ENCODE measurements around the gene SMTN.
"Not testable (repeated sequence)": the region's sequence is repeated elsewhere in the genome, so short reads cannot be mapped to it uniquely, and the experiment has no call there.

The SMTN gene

DNA sequence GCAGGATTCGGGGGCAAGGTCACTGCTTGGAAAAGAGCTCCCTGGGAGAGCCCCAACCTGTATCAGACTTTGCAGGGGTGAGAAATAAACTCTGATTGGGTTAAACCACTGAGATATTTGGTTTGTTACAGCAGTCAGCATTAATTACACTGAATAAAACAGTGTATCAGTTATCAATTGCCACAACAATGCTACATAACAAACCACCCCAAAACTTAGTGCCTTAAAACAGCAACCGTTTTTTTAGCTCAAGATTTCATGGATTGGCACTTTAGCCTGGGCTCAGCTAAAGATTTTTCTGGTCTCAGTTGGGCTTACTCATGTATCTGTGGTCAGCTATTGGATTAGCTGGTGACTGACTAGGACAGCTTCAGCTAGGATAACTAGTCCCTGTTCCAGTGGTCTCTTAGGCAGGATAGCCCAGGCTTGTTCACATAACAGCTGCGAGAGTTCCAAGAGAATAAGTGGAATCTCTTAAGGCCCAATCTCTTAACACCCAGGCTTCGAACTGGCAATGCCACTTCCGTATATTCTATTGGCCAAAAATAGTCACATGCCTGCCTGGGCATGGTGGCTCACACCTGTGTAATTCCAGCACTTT, 7.5 kb upstream of the SMTN start:
- DNase-seq: not testable (repeated sequence)

DNA sequence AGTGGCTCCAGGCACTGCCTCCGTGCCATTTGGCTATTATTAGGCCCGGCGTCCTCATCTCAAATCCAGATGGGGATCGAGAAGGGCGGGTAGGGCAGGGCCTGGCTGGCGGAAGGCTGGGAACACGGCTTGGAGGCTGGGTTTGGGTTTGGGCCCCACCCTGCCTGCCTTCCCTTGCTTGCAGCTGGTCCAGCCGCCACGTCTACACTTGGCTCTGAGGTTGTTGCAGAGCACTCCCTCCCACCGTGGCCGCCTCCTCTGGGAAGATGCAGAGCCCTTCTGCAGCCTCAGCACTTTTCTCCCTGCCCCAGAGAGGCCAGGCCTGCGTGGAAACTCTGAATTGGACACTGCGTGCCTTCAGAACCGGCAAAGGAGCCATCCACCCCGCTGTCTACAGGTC, 5.2 kb upstream of the SMTN start:
- DNase-seq: no peak

DNA sequence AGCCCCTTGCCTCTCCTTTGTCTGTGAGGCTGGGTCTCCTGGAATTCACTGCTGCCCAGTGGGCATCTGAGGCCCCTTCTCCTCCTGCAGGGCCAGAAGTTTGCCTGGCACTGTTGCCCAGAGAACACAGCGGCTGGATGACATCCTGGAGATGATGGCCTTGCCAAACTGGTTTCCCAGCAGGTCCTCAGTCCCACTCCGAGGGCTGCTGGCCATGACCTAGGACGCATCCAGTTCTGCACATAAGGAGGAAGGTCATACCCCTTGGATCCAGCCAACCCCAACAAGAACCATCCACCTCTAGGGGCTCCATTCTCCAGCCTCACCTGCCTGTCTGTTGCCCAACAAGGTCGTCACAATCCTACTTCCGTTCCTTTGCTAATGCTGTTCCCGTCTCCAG, 3.4 kb upstream of the SMTN start:
- no peak for DNase-seq

DNA sequence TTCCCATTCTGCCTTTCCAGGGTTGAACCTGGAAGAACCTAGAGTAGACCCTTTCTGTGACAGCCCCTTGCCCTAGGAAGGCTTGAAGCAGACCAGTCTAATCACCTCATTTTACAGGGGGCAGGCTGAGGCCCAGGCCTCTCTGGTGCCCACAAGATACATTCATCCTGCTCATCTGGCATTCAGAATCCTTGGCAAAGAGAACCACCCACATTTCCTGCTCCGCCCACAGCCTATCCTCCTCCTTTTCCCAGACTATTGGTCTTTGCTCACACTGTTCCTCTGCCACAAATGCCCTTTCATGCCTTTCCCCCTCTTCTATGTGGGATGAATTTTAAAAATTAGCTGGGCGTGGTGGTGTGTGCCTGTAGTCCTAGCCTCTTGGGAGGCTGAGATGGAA, 2.7 kb upstream of the SMTN start:
- not testable (repeated sequence) for DNase-seq

DNA sequence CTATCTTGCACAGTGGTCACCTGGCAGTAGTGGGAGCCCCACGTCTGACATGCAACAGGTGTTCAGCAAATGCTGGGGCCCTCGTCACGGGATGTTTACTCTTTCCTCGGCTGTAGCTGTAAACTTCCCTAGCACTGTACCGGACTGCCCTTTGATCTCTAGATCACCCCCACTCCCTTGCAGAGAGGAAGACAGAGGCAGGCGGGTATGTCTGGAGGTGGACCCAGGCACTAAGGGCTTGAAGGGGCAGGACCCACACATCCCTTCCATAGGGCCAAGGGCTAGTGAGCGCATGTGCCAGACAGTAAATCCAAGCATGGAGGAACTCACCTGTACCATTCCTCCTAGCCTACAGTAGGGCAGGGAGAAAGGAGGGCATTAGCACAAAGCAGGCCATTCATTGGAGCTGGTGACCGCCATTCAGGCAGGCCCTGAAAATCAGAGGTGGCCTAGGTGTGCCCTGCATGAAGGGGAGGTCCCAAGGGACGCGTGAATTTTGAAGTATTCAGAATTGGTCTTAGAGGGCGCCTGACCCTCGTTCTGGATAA, 1.9 kb upstream of the SMTN start:
- DNase-seq: no peak

DNA sequence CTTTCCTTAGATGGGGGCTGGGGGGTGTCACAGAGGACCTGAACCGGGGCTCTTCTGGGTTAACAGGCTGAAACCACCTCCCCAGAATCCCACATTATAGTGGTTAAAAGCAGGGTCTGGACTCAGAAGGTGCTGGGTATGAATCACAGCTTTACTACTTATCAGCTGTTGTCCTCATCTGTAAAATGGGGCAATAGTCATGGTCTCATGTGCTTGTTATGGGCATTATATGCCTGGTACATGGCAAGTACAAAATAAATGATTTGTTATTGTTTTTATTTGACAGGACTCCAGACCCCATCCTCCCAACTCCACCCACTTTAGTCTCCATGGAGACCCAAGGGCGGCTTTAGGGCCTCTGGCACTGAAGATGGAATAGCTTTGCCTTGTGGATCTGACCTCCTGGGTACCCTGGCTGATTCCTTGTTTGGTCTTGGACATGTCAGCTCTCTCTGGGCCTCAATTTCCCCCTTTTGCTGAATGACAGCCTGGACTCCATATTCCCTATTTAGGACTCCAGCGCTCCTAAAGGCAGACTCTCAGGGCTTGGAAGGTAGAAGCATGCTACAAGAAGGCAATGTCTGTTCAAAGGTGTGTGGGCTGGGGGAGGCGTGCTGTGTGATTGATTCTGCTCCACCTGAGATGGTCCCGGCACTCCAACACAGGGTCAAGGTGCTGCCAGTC, 812 bp upstream of the SMTN start:
- DNase-seq: no peak

DNA sequence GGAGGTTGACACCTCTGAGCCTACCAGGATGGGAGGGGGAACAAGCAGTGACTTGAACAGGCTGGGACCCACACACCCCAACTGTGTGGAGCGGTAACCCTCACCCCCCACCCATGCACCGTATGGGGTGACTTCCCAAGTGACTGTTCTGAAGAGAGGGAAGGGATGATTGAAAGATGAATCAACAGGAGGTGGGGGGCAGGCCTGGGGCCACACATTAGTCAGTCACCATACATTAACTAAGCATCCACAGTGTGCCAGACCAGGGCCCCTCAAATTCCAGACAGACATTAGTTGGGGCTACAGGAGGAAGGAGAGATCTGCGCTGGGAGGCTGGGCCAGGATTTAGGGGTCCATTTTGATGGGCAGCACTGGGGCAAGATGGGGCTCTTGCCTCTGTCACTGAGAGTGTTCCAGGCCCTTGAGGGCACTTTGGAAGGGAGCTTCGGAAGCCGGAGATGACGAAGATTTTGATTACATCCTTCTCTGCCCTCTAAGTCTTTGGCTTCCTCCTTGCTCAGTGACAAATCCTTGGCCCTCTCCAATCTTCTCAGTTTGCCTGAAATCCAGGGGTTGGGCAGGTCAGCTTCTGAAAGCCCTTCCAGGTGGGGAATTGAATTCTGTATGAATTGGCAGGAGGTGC, 966 bp downstream of the SMTN start:
- DNase-seq: peak; percentile 40 to 55 (median 45)

DNA sequence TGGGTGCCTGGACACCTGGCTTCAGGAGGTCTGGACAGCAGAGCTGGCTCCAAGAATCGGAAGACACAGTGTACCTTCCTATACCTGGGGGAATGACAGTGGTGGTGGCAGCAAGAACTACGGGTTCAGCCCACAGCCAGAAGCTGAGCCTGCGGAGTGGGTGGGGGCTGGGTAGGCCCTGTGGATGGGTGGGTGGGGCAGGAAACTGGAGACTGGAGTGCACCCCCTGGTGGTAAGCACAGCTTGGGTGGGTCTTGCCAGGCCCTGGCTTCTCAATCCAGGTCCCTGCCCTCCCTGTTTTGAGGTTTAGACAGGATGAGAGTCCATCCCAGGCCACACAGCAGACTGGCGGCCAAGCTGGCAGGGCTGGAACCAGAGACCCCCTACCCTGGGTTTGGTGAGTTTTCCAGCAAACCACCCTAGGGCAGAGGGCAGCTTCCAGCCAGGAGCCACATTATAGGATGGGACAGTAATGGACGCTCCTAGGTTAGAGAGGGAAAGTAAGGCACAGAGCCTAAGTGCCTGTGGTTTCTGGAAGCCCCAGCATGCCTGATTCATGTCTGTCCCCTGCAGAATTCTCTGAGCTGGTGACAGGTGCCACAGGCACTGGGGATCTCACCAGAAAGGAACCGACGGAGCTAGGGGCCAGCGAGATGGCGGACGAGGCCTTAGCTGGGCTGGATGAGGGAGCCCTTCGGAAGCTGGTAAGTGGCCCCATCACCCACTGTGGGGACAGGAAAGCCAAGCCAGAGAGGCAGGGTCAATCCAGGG, 1.7 kb downstream of the SMTN start:
- DNase-seq: peak; percentile 36 to 72 (median 51)

DNA sequence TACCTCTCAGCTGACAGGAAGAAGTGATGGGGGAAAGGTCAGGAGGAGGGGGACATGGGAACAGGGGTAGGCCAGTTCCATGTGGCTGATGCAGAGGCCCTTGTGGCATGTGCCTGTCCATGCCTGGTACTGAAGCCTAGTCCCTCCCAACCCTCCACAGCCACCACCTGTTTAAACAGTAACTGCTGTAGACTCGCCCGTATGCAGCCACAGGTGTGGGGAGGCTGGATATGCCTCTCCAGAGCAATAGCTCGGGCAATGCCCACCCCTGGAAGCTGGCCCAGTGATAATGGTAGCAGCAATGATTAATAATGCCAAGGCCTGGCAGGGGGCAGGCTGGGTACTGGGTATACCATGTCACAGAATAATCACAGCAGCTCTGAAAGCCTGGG, 2.3 kb downstream of the SMTN start:
- no peak for DNase-seq

DNA sequence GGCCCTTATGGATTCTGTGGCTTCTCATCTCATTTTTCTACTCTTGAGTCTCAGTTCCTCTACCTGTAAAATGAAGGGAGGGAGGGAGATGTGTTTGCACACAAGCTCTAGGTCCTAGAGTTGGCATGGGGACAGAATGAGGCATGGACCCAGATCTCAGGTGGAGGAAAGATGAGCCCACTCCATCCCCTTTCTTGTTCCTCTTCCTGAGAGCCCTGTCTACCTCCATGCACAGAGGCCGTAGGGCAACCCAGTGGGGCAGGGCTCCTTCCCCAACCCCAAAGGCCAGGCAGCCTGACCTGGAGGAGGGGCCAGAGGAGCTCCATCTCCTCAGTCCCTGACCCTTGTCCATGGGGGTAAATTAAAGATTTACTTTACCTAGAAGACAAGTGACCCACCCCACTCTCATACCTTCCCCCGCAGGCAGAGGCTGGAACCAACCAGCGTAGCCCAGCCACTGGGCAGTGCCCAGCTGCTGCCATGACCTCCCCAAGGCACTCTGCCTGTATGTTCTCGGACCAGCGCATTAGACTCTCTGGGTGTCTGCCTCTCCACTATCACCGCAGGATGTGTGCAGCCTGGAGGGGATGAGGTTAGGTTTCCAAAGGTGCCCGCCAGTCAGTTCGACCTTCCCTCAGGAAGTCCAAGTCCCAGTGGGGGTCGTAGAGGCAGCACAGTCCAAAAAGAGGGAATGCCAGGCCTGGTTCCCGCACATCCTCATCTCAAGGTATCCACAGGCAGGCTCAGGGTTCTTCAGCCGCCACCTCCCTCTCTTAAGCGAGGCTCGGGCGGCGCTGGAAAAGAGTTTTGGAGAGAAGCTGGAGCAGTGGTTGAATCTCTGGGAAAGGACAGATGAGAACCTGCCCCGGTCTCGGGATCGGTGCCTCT, 3.0 kb downstream of the SMTN start:
- peak in 2 of 3 donors; percentile 12 to 20 for DNase-seq

DNA sequence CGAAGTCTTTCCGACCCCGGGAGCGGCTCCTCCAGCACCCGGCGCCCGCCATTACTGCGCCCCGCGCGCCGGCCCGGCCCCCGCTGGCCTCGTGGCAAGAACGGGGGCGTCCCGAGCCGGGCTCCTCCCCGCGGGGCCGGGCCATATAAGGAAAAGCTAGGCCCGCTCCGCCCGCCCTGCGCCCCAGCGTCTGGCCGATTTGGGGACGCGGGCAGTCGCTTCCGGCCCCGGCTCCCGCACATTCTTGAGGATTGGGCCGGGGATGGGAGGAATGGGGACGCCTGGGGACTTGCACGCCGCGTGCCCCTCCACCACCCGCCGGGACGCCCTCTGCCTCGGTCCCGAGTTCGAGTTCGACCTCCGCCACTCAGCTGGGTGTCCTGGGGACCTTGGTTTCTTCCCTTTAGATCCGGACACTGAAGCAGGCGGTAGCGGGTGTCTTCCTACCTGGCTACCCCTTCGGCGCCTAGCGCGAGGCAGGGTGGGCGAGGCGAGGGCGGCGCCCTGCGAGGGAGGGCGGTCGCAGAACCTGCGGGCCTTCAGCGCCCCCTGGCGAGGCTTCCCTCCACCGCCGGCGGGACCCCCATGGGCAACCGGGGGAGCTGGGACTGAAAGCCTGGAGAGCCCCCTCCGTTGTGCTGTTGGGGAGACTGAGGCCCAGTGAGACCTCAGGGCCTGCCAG, 3.8 kb downstream of the SMTN start:
- DNase-seq: peak; percentile 88 to 97 (median 95)

DNA sequence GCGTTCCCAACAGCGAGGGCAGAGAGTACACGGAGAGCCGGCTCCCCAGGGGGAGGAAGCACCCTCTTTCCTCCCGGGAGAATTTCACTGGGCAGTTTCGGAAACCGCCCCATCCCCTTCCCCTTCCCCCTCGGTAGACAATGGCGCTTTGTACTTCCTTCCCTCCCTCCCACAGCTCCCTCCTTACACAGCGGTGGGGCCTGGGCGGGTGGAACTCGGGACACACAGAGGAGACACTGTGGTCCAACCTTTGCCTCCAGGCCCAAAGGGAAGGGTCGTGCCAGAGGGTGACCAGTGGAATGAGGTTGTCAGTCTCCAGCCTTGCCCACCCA, 4.3 kb downstream of the SMTN start:
- DNase-seq: peak in 1 of 3 donors; percentile 54

DNA sequence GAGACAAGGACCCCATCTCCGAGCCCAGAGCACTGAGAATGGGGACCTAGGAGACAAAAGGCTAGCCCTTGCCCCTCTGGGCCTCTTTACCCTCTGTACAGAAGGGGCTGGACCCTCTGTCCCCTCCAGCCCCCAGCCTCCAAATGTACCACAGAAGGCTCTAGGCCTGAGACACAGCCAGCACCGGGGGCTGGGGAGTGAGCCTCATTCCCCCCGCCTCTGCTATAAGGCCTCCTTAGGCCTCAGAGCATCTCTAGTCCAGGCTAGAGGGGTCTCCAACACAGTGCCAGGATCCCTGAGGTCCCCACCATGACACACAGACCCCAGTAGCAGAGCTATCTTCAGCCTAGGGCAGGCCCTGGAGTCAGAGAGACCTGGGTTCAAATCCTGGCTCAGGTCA, 4.8 kb downstream of the SMTN start:
- DNase-seq: no peak

DNA sequence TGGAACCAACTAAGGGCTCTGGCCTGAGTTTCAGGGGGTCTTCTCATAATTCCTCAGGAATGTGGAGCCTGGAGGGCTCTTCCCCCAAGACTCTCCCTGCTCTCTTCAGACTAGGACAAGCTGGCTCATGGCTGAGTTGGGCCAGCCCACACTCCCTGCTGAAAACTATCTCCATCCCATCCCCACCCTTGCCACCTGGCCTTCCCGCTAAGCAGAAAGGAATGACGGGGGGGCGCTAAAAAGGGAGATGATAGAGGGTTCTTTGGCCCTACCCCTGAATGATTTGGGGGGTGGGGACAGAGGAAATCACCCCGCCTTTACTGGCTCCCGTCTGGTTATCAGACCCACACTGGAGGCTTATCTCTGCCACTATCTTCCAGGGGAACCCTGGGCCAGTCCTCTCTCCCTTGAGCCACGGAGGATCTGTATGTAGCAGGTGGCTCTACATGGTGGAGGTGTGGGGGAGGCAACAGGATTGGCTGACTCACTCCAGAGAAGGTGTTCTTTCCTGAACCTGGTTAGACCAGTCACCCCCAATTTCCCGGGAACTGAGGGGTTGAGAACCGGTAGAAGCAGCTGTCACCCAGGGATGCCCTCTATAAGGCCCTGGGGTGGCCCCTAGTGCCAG, 5.7 kb downstream of the SMTN start:
- no peak for DNase-seq

DNA sequence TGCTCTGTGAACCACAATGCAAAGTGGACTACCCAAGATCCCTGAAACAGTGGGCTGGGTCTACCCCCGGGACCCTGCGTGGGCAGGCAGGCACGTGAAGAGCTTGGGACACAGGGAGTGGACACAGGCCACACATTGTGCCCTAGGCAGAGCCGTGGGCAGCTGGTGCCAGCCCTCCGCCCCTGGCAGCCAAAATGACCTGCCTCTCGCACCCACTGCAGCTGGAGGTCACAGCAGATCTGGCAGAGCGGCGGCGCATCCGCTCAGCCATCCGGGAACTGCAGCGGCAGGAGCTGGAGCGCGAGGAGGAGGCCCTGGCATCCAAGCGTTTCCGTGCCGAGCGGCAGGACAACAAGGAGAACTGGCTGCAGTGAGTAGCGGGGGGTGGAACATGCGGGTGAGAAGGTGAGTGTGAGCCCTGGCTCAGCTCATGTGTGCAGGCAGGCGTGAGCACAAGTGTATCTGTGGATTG, 6.7 kb downstream of the SMTN start:
- no peak for DNase-seq

DNA sequence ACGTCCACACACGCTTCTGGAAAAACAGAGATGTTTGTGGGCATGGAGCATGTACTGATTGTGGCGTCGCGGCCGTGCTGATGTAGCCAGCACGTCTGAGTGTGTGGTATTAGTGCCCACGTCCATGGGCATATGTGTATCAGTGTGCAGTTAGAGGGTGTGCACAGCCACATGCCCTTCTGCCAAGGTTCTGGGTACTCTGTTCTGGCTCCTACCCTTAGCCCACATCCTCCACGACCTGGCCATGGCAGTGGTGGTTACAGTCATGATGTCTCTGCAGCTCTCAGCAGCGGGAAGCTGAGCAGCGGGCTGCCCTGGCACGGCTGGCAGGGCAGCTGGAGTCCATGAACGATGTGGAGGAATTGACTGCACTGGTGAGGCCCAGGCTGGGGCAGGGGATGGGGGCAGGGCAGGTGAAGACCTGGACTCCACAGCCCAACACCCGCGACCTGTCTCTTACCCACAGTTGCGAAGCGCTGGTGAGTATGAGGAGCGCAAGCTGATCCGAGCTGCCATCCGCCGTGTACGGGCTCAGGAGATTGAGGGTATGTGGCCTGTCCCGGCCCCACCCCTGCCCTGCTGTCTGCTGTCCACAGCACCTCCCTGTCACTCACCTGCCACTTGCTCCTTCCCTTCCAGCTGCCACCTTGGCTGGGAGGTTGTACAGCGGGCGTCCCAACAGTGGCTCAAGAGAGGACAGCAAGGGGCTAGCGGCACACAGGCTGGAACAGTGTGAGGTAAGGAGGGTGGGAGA, 7.3 kb downstream of the SMTN start:
- no peak for DNase-seq

DNA sequence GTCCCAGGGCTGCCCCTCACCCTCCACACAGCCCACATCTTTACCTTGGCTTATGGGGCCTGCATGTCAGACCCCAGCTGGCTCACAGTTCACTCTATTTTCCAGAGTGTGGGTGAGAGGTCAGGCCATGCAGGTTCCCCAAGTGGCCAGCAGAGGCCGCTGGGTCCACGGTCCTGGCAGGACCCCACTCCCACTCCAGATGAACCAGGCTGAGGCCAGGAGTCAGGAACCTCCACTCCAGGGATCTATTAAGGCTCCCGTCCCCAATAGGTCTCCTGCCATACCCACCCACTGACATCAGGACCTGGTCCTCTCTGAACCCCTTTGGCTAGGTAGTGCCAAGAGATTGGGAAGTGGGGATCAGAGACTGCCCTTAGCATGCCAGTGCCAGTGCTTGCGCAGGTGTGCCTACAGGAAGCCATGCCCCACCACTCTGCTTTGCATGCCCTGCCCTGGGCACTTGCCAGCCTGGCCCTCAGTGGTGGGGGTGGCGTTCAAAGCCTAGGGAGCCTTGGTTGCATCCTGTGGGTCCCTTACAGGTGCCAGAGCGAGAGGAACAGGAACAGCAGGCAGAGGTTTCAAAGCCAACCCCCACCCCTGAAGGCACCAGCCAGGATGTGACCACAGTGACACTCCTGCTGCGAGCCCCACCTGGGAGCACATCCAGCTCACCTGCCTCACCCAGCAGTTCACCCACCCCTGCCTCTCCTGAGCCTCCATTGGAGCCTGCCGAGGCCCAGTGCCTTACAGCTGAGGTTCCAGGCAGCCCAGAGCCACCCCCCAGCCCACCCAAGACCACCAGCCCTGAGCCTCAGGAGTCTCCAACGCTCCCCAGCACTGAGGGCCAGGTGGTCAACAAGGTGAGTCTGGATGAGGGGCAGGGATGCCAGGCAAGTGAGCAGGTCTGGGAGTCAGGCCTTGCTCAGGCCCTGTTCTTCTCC, 8.3 kb downstream of the SMTN start:
- DNase-seq: peak; percentile 62 to 78 (median 67)

DNA sequence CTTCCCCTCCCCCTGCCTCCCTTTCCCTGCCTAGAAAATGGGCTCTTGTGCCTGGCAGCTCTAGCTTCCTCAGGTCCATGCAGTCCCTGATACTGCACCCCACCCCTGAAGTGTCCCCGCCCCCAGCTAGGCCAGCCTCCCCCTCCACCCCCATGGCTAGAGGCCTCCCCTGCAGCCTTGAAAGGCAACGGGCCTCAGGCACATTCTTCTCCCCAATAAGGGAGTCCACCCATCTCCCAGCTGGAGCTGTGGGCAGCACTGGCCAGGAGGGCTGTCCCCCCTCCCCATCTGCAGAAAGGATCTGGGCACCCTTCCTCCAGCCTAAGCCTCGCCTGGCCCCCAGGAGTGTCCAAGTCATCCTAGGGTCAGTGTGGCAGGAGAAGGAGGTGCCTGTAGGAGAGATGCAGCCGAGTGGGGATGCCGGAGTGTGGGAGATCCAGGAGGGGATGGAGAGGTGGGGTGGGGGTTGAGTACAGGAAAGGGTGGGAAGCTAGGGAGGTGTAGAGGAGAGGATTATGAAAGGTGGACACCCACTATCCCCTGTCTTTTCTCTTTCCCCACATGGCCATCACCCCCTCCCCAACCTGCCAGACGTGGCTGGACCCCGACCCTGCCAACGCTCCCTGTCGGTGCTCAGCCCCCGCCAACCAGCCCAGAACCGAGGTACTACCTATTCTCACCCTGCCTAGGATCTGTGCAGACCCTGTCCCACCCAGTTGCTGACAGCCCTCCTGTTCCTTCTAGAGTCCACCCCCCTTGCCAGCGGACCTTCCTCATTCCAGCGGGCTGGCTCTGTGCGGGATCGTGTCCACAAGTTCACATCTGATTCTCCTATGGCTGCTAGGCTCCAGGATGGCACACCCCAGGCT, 9.3 kb downstream of the SMTN start:
- no peak for DNase-seq

All from suppressor macrophage treated with lipopolysaccharide for 1 hour (primary cell).